Adrenal gland (tissue), 5 donors: Measurements from ENCODE around the gene RGS14.
"Not testable (repeated sequence)": the region's sequence is repeated elsewhere in the genome, so short reads cannot be mapped to it uniquely, and the experiment has no call there.

Experiments
- POLR2A ChIP-seq, 2 donors: fragments of 450-650 bp; IDR thresholded peaks; one replicate each; pipeline ENCODE4 v1.6.1; 2017; ENCODE audit warnings: antibody characterized with exemption in 2 of 2, mild to moderate bottlenecking in 2 of 2, moderate library complexity in 1 of 2
- TF ChIP-seq, protein P1 (sequence below), 6 experiments: fragments of 450-650 bp in 4 of 6; fragments of 200-600 bp in 2 of 6; sonication (generic) in 1 of 6; IDR thresholded peaks; 1 replicate in 5 of 6; 2 replicates in 1 of 6; pipeline versions ENCODE4 v1.5.1 to v1.8.0; 2016 to 2021; ENCODE audit warnings: antibody characterized with exemption in 6 of 6, mild to moderate bottlenecking in 2 of 6, moderate library complexity in 1 of 6
- donor health status: DM: no; HTN: no; CAD: no.

- TF ChIP-seq, protein P1, sequence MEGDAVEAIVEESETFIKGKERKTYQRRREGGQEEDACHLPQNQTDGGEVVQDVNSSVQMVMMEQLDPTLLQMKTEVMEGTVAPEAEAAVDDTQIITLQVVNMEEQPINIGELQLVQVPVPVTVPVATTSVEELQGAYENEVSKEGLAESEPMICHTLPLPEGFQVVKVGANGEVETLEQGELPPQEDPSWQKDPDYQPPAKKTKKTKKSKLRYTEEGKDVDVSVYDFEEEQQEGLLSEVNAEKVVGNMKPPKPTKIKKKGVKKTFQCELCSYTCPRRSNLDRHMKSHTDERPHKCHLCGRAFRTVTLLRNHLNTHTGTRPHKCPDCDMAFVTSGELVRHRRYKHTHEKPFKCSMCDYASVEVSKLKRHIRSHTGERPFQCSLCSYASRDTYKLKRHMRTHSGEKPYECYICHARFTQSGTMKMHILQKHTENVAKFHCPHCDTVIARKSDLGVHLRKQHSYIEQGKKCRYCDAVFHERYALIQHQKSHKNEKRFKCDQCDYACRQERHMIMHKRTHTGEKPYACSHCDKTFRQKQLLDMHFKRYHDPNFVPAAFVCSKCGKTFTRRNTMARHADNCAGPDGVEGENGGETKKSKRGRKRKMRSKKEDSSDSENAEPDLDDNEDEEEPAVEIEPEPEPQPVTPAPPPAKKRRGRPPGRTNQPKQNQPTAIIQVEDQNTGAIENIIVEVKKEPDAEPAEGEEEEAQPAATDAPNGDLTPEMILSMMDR (IDR thresholded peaks at IDR 0.05): not testable (repeated sequence)
- not testable (repeated sequence) for TF ChIP-seq POLR2A (IDR thresholded peaks at IDR 0.05)
Measured at GRCh38 chr5:177375516-177375915, 17.8 kb downstream of the RGS14 start.
